ENCODE results near the gene SPRR5. TPM values are rescaled to one million over a fixed set of nuclear protein-coding genes. Genes with fewer than 3 reads are reported as not detected.

The SPRR5 gene
- total and polyA plus RNA-seq, 2 donors (not counting 3 experiments of a cell fraction or from before 2014, with no cell fraction given) = not detected

GRCh38 chr1:152977614-152978013 lies 30.6 kb downstream of the SPRR5 start:
- POLR2A ChIA-PET = no interaction called here
- H3K9me1 ChIP-seq (replicated peaks; ENCODE audit: control insufficient read depth, extremely low read depth, insufficient read depth, low read length) = no peaks in the 10 kb centered on the region

More at GRCh38 chr1:152977614-152978013, 30.6 kb downstream of the SPRR5 start:
- intact Hi-C loops (cut with micrococcal nuclease) = no loop called here
- FAIRE-seq = no peak
- Histone ChIP-seq H3K9me3 (replicated peaks; ENCODE audit: control insufficient read depth, insufficient read depth, low read length) (no peaks in the 10 kb centered on the region), H2AFZ (ENCODE audit: low read depth, low read length) (no peak overlapping the region), H3K9ac (replicated peaks; ENCODE audit: extremely low read depth, insufficient read depth, low read length) (no peak overlapping the region), H3K27me3 (ENCODE audit: control insufficient read depth in 2 of 2, insufficient read depth in 2 of 2, low read length in 2 of 2) (no peaks in the 10 kb centered on the region), H3K36me3 (ENCODE audit: control insufficient read depth in 2 of 2, extremely low read depth in 1 of 2, insufficient read depth in 2 of 2, low read length in 2 of 2) (no peaks in the 10 kb centered on the region), H3K4me1 (ENCODE audit: control insufficient read depth, extremely low read depth, insufficient read depth, low read length) (no peaks in the 10 kb centered on the region), H4K20me1 (replicated peaks; ENCODE audit: control insufficient read depth, extremely low read depth, insufficient read depth, low read length) (no peaks in the 10 kb centered on the region), H3K27ac (ENCODE audit: insufficient read depth, low read depth, low read length) (no peak overlapping the region), H3K79me2 (ENCODE audit: control insufficient read depth, insufficient read depth, low read length) (no peaks in the 10 kb centered on the region), H3K4me3 (replicated peaks in 1 of 3; ENCODE audit: insufficient read depth in 1 of 3, low read depth in 1 of 3, low read length in 3 of 3) (no peak overlapping the region), H3K4me2 (ENCODE audit: insufficient read depth, low read length) (no peak overlapping the region)
- no TSS peak for BruUV-seq (replicated peaks)
- CTCF ChIA-PET = no interaction called here
- dilution Hi-C loops (cut with MboI; ENCODE audit: extremely low pct_ligation_motif_present, low sequenced_read_pairs) = no loop called here
- no peak for DNase-seq (ENCODE audit: low read depth, low spot score)
- no peak for TF ChIP-seq POLR2A (IDR thresholded peaks at IDR 0.05; ENCODE audit: low read depth, low read length)
- no peak for TF ChIP-seq EZH2 (IDR thresholded peaks at IDR 0.05; ENCODE audit: borderline replicate concordance, low read depth, low read length, severe bottlenecking)
- no peak for TF ChIP-seq JUN (IDR thresholded peaks at IDR 0.05; ENCODE audit: borderline replicate concordance, insufficient read depth, insufficient read length, low read depth)
- TF ChIP-seq GATA2 (IDR thresholded peaks at IDR 0.05; ENCODE audit: insufficient read depth, insufficient read length, low read depth, low read length) = no peak
- no peak for TF ChIP-seq FOS (IDR thresholded peaks at IDR 0.05; ENCODE audit: borderline replicate concordance, insufficient read depth, low read length)
- TF ChIP-seq MAX (IDR thresholded peaks at IDR 0.05; ENCODE audit: insufficient read depth, insufficient read length) = no peak
- no peak for TF ChIP-seq POLR2AphosphoS5 (IDR thresholded peaks at IDR 0.05; ENCODE audit: insufficient read depth, low read depth, low read length)
- TF ChIP-seq CTCF (IDR thresholded peaks at IDR 0.05; ENCODE audit: extremely low read depth in 1 of 2, insufficient read depth in 1 of 2, low read depth in 1 of 2, low read length in 2 of 2) = no peak
- TF ChIP-seq MYC (IDR thresholded peaks at IDR 0.05; ENCODE audit: low read depth, low read length) = no peak

All from endothelial cell of umbilical vein (primary cell).